Measurements from ENCODE around the gene ITGAE. TPM values are rescaled to one million over a fixed set of nuclear protein-coding genes. Genes with fewer than 3 reads are reported as not detected.
"Not testable (repeated sequence)": the region's sequence is repeated elsewhere in the genome, so short reads cannot be mapped to it uniquely, and the experiment has no call there.

Gene ITGAE
- total and polyA plus RNA-seq, 4 donors = 16.0 to 57.0 (median 27.9) TPM

DNA sequence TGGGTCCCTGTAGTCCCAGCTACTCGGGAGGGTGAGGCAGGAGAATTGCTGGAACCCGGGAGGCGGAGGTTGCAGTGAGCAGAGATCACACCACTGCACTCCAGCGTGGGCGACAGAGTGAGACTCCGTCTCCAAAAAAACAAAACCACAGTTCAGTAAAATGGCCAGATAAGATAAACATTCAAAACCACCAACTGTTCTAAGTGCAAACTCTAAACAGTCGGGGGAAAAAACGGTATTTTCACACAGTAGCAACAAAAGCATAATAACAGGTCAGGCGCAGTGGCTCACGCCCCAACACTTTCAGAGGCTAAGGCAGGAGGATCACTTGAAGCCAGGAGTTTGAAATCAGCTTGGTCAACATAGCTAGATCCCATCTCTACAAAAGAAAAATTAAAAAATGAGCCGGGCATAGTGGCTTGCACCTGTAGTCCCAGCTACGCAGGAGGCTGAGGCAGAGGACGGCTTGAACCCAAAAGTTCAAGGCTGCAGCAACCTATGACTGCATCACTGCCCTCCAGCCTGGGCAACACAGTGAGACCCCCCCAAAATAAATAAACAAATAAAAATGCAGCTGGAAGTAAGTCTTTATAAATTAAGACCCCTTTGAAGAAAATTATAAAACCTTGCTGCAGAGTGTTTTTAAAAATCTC is 88.1 kb downstream of the ITGAE start:
- H3K4me1 ChIP-seq (ENCODE audit: control insufficient read depth in 1 of 2, insufficient read depth in 2 of 2, low read length in 2 of 2) = no peaks in the 10 kb centered on the region
- intact Hi-C loops (cut with DNase I) = no loop called here
- ATAC-seq (ENCODE audit: low FRiP score) = no peak
- WGBS, 2 donors = 82 to 87% methylated on average over 13 of the region's 13 CpGs
- H3K27ac ChIP-seq (ENCODE audit: low read depth in 1 of 2, low read length in 2 of 2) = no peak overlapping the region
- no peak for DNase-seq
- no peaks in the 10 kb centered on the region for H3K9me3 ChIP-seq (ENCODE audit: control insufficient read depth, low read length)
- H3K36me3 ChIP-seq (ENCODE audit: control insufficient read depth in 1 of 2, insufficient read depth in 2 of 2, low read length in 1 of 2) = peaks cover 3 to 7% of the 10 kb centered on the region in 2 donors
- no peaks in the 10 kb centered on the region for H3K27me3 ChIP-seq (ENCODE audit: control insufficient read depth in 1 of 2, insufficient read depth in 2 of 2, low read length in 1 of 2)
- no peak overlapping the region for H3K4me3 ChIP-seq (ENCODE audit: low read length in 2 of 2)

DNA sequence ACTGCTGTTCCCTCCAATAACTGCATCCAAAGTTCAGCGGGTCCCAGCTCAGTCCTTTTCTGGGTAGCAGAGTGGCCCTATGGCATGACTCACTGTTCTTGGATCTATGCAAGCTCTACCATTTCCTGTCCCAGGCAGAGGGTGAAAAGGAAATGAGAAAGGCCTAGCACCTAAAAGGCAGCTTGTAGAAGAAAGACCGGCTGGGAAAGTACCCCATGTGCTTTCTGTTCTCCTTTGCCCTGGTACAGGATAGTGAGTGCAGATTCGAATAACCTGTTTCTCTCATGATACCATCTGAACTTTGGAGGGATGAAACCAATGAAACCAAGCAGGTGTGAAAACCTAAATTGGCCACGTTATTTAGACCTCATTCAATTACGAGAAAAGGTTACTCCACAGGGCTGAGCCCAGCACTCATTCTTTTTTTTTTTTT is 90.0 kb downstream of the ITGAE start:
- H3K4me1 ChIP-seq (ENCODE audit: control insufficient read depth in 1 of 2, insufficient read depth in 2 of 2, low read length in 2 of 2) = no peaks in the 10 kb centered on the region
- intact Hi-C loops (cut with DNase I) = no loop called here
- peaks cover 1 to 7% of the 10 kb centered on the region in 2 donors for H3K36me3 ChIP-seq (ENCODE audit: control insufficient read depth in 1 of 2, insufficient read depth in 2 of 2, low read length in 1 of 2)
- ATAC-seq (ENCODE audit: low FRiP score) (no peak), DNase-seq (no peak)
- WGBS, 2 donors = 73 to 80% methylated on average over 5 of the region's 5 CpGs
- H3K9me3 ChIP-seq (ENCODE audit: control insufficient read depth, low read length) = no peaks in the 10 kb centered on the region
- no peak overlapping the region for H3K4me3 ChIP-seq (ENCODE audit: low read length in 2 of 2)
- H3K27me3 ChIP-seq (ENCODE audit: control insufficient read depth in 1 of 2, insufficient read depth in 2 of 2, low read length in 1 of 2) = no peaks in the 10 kb centered on the region
- H3K27ac ChIP-seq (ENCODE audit: low read depth in 1 of 2, low read length in 2 of 2) = no peak overlapping the region

- DNase-seq (no peak), ATAC-seq (ENCODE audit: low FRiP score) (no peak)
- 30 to 36% methylated on average over 3 of the region's 3 CpGs for WGBS, 2 donors
- intact Hi-C loops (cut with DNase I) = no loop called here
- Histone ChIP-seq H3K4me3 (ENCODE audit: low read length in 2 of 2) (no peak overlapping the region), H3K27ac (ENCODE audit: low read depth in 1 of 2, low read length in 2 of 2) (no peak overlapping the region), H3K4me1 (ENCODE audit: control insufficient read depth in 1 of 2, insufficient read depth in 2 of 2, low read length in 2 of 2) (no peaks in the 10 kb centered on the region), H3K9me3 (ENCODE audit: control insufficient read depth, low read length) (no peaks in the 10 kb centered on the region), H3K36me3 (ENCODE audit: control insufficient read depth in 1 of 2, insufficient read depth in 2 of 2, low read length in 1 of 2) (no peaks in the 10 kb centered on the region), H3K27me3 (ENCODE audit: control insufficient read depth in 1 of 2, insufficient read depth in 2 of 2, low read length in 1 of 2) (no peaks in the 10 kb centered on the region)
These were observed 92.6 kb downstream of the ITGAE start for GRCh38 chr17:3708366-3708765.

DNA sequence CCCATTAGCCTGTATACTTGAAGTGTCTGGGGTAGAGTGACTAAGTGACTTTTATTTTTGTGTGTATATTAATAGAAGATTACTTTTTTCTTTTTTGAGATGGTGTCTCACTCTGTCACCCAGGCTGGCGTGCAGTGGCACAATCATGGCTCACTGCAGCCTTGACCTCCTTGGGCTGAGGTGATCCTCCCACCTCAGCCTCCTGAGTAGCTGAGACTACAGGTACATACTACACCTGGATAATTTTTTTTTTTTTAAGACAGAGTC is 95.3 kb downstream of the ITGAE start:
- H3K4me3 ChIP-seq (ENCODE audit: low read length in 2 of 2); DNase-seq; H3K9me3 ChIP-seq (ENCODE audit: control insufficient read depth, low read length); H3K27me3 ChIP-seq (ENCODE audit: control insufficient read depth in 1 of 2, insufficient read depth in 2 of 2, low read length in 1 of 2); intact Hi-C loops (cut with DNase I); H3K27ac ChIP-seq (ENCODE audit: low read depth in 1 of 2, low read length in 2 of 2); ATAC-seq (ENCODE audit: low FRiP score); H3K4me1 ChIP-seq (ENCODE audit: control insufficient read depth in 1 of 2, insufficient read depth in 2 of 2, low read length in 2 of 2); H3K36me3 ChIP-seq (ENCODE audit: control insufficient read depth in 1 of 2, insufficient read depth in 2 of 2, low read length in 1 of 2): not testable (repeated sequence)
- 88 to 93% methylated on average over 1 of the region's 1 CpG for WGBS, 2 donors

GRCh38 chr17:3704931-3705717 is 95.9 kb downstream of the ITGAE start:
- Histone ChIP-seq H3K4me3 (ENCODE audit: low read length in 2 of 2) (no peak overlapping the region), H3K27ac (ENCODE audit: low read depth in 1 of 2, low read length in 2 of 2) (no peak overlapping the region), H3K27me3 (ENCODE audit: control insufficient read depth in 1 of 2, insufficient read depth in 2 of 2, low read length in 1 of 2) (no peaks in the 10 kb centered on the region), H3K4me1 (ENCODE audit: control insufficient read depth in 1 of 2, insufficient read depth in 2 of 2, low read length in 2 of 2) (no peaks in the 10 kb centered on the region), H3K36me3 (ENCODE audit: control insufficient read depth in 1 of 2, insufficient read depth in 2 of 2, low read length in 1 of 2) (no peaks in the 10 kb centered on the region), H3K9me3 (ENCODE audit: control insufficient read depth, low read length) (no peaks in the 10 kb centered on the region)
- ATAC-seq (ENCODE audit: low FRiP score) (no peak), DNase-seq (no peak)
- WGBS, 2 donors = 82 to 88% methylated on average over 20 of the region's 20 CpGs
- intact Hi-C loops (cut with DNase I) = no loop called here

DNA sequence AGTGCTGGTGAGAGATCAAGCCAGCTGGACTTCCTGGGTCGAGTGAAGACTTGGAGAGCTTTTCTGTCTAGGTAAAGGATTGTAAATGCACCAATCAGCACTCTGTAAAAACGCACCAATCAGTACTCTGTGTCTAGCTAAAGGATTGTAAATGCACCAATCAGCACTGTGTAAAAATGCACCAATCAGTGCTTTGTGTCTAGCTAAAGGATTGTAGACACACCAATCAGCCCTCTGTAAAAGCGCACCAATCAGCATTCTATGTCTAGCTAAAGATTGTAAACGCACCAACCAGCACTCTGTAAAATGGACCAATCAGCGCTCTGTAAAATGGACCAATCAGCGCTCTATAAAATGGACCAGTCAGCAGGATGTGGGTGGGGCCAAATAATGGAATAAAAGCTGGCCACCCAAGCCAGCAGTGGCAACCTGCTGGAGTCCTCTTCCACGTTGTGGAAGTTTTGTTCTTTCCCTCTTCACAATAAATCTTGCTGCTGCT is 98.9 kb downstream of the ITGAE start:
- H3K27ac ChIP-seq (ENCODE audit: low read depth in 1 of 2, low read length in 2 of 2); H3K27me3 ChIP-seq (ENCODE audit: control insufficient read depth in 1 of 2, insufficient read depth in 2 of 2, low read length in 1 of 2); H3K4me3 ChIP-seq (ENCODE audit: low read length in 2 of 2); DNase-seq; H3K4me1 ChIP-seq (ENCODE audit: control insufficient read depth in 1 of 2, insufficient read depth in 2 of 2, low read length in 2 of 2); H3K9me3 ChIP-seq (ENCODE audit: control insufficient read depth, low read length); H3K36me3 ChIP-seq (ENCODE audit: control insufficient read depth in 1 of 2, insufficient read depth in 2 of 2, low read length in 1 of 2); intact Hi-C loops (cut with DNase I); ATAC-seq (ENCODE audit: low FRiP score): not testable (repeated sequence)
- WGBS, 2 donors = 89% methylated on average over 7 of the region's 7 CpGs

GRCh38 chr17:3699951-3700350 is 101.0 kb downstream of the ITGAE start:
- Histone ChIP-seq H3K27ac (ENCODE audit: low read depth in 1 of 2, low read length in 2 of 2) (no peak overlapping the region), H3K9me3 (ENCODE audit: control insufficient read depth, low read length) (peaks cover 3% of the 10 kb centered on the region), H3K4me3 (ENCODE audit: low read length in 2 of 2) (no peak overlapping the region), H3K4me1 (ENCODE audit: control insufficient read depth in 1 of 2, insufficient read depth in 2 of 2, low read length in 2 of 2) (no peaks in the 10 kb centered on the region), H3K36me3 (ENCODE audit: control insufficient read depth in 1 of 2, insufficient read depth in 2 of 2, low read length in 1 of 2) (no peaks in the 10 kb centered on the region), H3K27me3 (ENCODE audit: control insufficient read depth in 1 of 2, insufficient read depth in 2 of 2, low read length in 1 of 2) (no peaks in the 10 kb centered on the region)
- intact Hi-C loops (cut with DNase I) = no loop called here
- WGBS, 2 donors = 88 to 90% methylated on average over 4 of the region's 4 CpGs
- DNase-seq = no peak
- no peak for ATAC-seq (ENCODE audit: low FRiP score)

- H3K27me3 ChIP-seq (ENCODE audit: control insufficient read depth in 1 of 2, insufficient read depth in 2 of 2, low read length in 1 of 2) = no peaks in the 10 kb centered on the region
- WGBS, 2 donors = 77 to 82% methylated on average over 4 of the region's 4 CpGs
- H3K36me3 ChIP-seq (ENCODE audit: control insufficient read depth in 1 of 2, insufficient read depth in 2 of 2, low read length in 1 of 2) = no peaks in the 10 kb centered on the region
- no peak overlapping the region for H3K27ac ChIP-seq (ENCODE audit: low read depth in 1 of 2, low read length in 2 of 2)
- peaks cover 3% of the 10 kb centered on the region for H3K9me3 ChIP-seq (ENCODE audit: control insufficient read depth, low read length)
- DNase-seq = peak in 1 of 2 donors; percentile 37
- no peak for ATAC-seq (ENCODE audit: low FRiP score)
- no peaks in the 10 kb centered on the region for H3K4me1 ChIP-seq (ENCODE audit: control insufficient read depth in 1 of 2, insufficient read depth in 2 of 2, low read length in 2 of 2)
- intact Hi-C loops (cut with DNase I) = no loop called here
- no peak overlapping the region for H3K4me3 ChIP-seq (ENCODE audit: low read length in 2 of 2)
These were observed 102.8 kb downstream of the ITGAE start for GRCh38 chr17:3698139-3698538.

DNA sequence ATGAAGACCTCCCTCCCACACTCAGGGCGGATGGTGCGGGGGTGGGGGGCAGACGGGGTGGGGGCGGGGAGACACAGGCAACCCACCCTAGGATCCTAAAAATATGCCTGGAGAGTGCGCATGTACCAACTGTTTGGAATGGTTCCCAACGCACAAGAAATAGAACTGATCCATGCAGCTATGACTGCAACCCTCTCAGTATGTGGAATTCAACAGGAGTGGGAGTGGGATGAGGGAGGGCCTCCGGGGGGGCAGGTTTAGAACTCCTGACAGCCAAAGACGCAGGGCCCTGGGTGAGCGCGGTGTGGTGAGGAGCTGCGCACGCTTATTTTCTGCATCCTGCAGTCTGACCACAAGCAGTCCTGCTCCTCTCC is 103.9 kb downstream of the ITGAE start:
- H3K27ac ChIP-seq (ENCODE audit: low read depth in 1 of 2, low read length in 2 of 2) = no peak overlapping the region
- intact Hi-C loops (cut with DNase I) = no loop called here
- H3K9me3 ChIP-seq (ENCODE audit: control insufficient read depth, low read length) = peaks cover 3% of the 10 kb centered on the region
- H3K4me3 ChIP-seq (ENCODE audit: low read length in 2 of 2) = no peak overlapping the region
- no peaks in the 10 kb centered on the region for H3K36me3 ChIP-seq (ENCODE audit: control insufficient read depth in 1 of 2, insufficient read depth in 2 of 2, low read length in 1 of 2)
- ATAC-seq (ENCODE audit: low FRiP score) (no peak), DNase-seq (no peak)
- H3K27me3 ChIP-seq (ENCODE audit: control insufficient read depth in 1 of 2, insufficient read depth in 2 of 2, low read length in 1 of 2) = no peaks in the 10 kb centered on the region
- WGBS, 2 donors = 33 to 35% methylated on average over 12 of the region's 12 CpGs
- no peaks in the 10 kb centered on the region for H3K4me1 ChIP-seq (ENCODE audit: control insufficient read depth in 1 of 2, insufficient read depth in 2 of 2, low read length in 2 of 2)
